Fibroblast of villous mesenchyme (primary cell): ENCODE data around the gene NFAM1. TPM values are rescaled to one million over a fixed set of nuclear protein-coding genes. Genes with fewer than 3 reads are reported as not detected.

ENCODE experiments used
- DNase-seq: peaks from one replicate; pipeline ENCODE4 v3.0.0-alpha.2; 2010; ENCODE audit warnings: low read depth
- H3K4me3 ChIP-seq: 2 replicates; pipeline ENCODE4 v1.5.1; 2011; ENCODE audit warnings: low read depth, mild to moderate bottlenecking, low read length
- CTCF ChIP-seq: IDR thresholded peaks from 2 replicates; pipeline ENCODE4 v1.5.1; 2012; ENCODE audit warnings: low read depth, mild to moderate bottlenecking, low read length; ENCODE audit not compliant: insufficient read depth
- total RNA-seq: library from RNA; depleted of rRNA; stranded (reverse); fragments of >200 nt; gene quantifications from 2 replicates; pipeline ENCODE4 v1.2.3, GENCODE V29; 2012

NFAM1 gene
- total RNA-seq, 1 donor: not detected

- H3K4me3 ChIP-seq: no peak overlapping the region
- DNase-seq: no peak
- TF ChIP-seq CTCF: no peak
Observed at GRCh38 chr22:42361523-42361922, 70.7 kb downstream of the NFAM1 start.

- no peak for TF ChIP-seq CTCF
- no peak for DNase-seq
- H3K4me3 ChIP-seq: no peak overlapping the region
Observed at GRCh38 chr22:42360348-42360747, 71.9 kb downstream of the NFAM1 start.

- no peak for TF ChIP-seq CTCF
- DNase-seq: no peak
- H3K4me3 ChIP-seq: no peak overlapping the region
Observed at GRCh38 chr22:42358643-42359558, 73.3 kb downstream of the NFAM1 start.

- no peak for TF ChIP-seq CTCF
- H3K4me3 ChIP-seq: no peak overlapping the region
- no peak for DNase-seq
Observed at GRCh38 chr22:42357634-42358296, 74.4 kb downstream of the NFAM1 start.

- H3K4me3 ChIP-seq: no peak overlapping the region
- TF ChIP-seq CTCF: no peak
- DNase-seq: no peak
Observed at GRCh38 chr22:42357221-42357620, 75.0 kb downstream of the NFAM1 start.

GRCh38 chr22:42356533-42356932, 75.7 kb downstream of the NFAM1 start:
- TF ChIP-seq CTCF: no peak
- no peak overlapping the region for H3K4me3 ChIP-seq
- DNase-seq: no peak
